OCI-LY7 (cell line): ENCODE results near the gene ATP8B1.

ENCODE experiments used
- CTCF ChIP-seq: fragments of 200-600 bp; sonication (generic); conservative IDR thresholded peaks from 2 replicates; pipeline ENCODE4 v1.5.1; 2014; ENCODE audit warnings: mild to moderate bottlenecking, antibody characterized with exemption, low read length, moderate library complexity, mixed read lengths
- EZH2phosphoT487 ChIP-seq: fragments of 200-600 bp; sonication (generic); IDR thresholded peaks from 2 replicates; pipeline ENCODE4 v1.6.1; 2018; ENCODE audit warnings: low read depth, borderline replicate concordance, mild to moderate bottlenecking, mixed run types, antibody characterized with exemption, low read length, moderate library complexity, mixed read lengths

GRCh38 chr18:57747809-57748680 is 55.1 kb downstream of the ATP8B1 start:
- no peak for TF ChIP-seq CTCF
- TF ChIP-seq EZH2phosphoT487: no peak
